ENCODE data around the gene RAB29. TPM values are rescaled to one million over a fixed set of nuclear protein-coding genes. Genes with fewer than 3 reads are reported as not detected.

RAB29 gene
- 19.2 and 30.4 TPM in 2 replicates for total RNA-seq (ENCODE audit: low replicate concordance)

GRCh38 chr1:205775015-205775716 lies at the start of gene RAB29:
Gene RAB29, minus strand, starts transcription at chr1:205775482. Its CDS starts 526 bp downstream, at chr1:205774956.

GRCh38 chr1:205812878-205813754 lies 37.8 kb upstream of the RAB29 start, which contains the start of gene SLC41A1:
Gene SLC41A1, minus strand, starts transcription at chr1:205813198. Its CDS starts 2,757 bp downstream, at chr1:205810441.

GRCh38 chr1:205750138-205751035 lies 24.9 kb downstream of the RAB29 start, which contains the start of gene NUCKS1:
Gene NUCKS1, minus strand, starts transcription at chr1:205750182. Its CDS starts 209 bp downstream, at chr1:205749973.

Other genes starting within 250 kb of the RAB29 start
- gene ELK4, start 143.5 kb downstream of the RAB29 start, total RNA-seq (ENCODE audit: low replicate concordance): 3.5 and 7.4 TPM in 2 replicates
- 0.82 and 5.9 TPM in 2 replicates for gene SLC45A3, start 95.0 kb downstream of the RAB29 start, total RNA-seq (ENCODE audit: low replicate concordance)
- gene NUCKS1, start 25.3 kb downstream of the RAB29 start, total RNA-seq (ENCODE audit: low replicate concordance): 79.8 and 100 TPM in 2 replicates
- 8.4 and 11.1 TPM in 2 replicates for gene SLC41A1, start 37.7 kb upstream of the RAB29 start, total RNA-seq (ENCODE audit: low replicate concordance)
- 0.15 TPM in 1 of 2 replicates, not detected in the other for gene PM20D1, start 74.7 kb upstream of the RAB29 start, total RNA-seq (ENCODE audit: low replicate concordance)
- gene SLC26A9, start 168.0 kb upstream of the RAB29 start, total RNA-seq (ENCODE audit: low replicate concordance): 0.08 TPM in 1 of 2 replicates, not detected in the other
- 4.7 and 13.6 TPM in 2 replicates for gene RAB7B, start 227.9 kb upstream of the RAB29 start, total RNA-seq (ENCODE audit: low replicate concordance)
- gene CTSE, start 248.4 kb upstream of the RAB29 start, total RNA-seq (ENCODE audit: low replicate concordance): 0.15 TPM in 1 of 2 replicates, not detected in the other

All from smooth muscle cell of the coronary artery (primary cell).